Heart right ventricle (tissue), 16 donors: ENCODE data around the gene TCEA2. TPM values are rescaled to one million over a fixed set of nuclear protein-coding genes. Genes with fewer than 3 reads are reported as not detected.
A peak's percentile ranks its signal among the peaks of the same experiment; 100 is the strongest.

Source experiments
- ATAC-seq, 8 donors: fragments of 200-7000 bp; cut with Tn5 transposase; one replicate each; pipeline ENCODE4 v1.9.1; 2020; ENCODE audit warnings: mild to moderate bottlenecking in 8 of 8, moderate library complexity in 8 of 8, moderate number of reproducible peaks in 1 of 8
- DNase-seq, 2 donors: peaks; one replicate each; pipeline ENCODE4 v3.0.0-alpha.2; 2020
- H3K27ac ChIP-seq, 10 donors: fragments of 200-600 bp; sonication (generic) in 2 of 10; one replicate each; pipeline versions ENCODE4 v1.5.0 to v1.8.0; 2020 to 2022; ENCODE audit warnings: mild to moderate bottlenecking in 3 of 10
- H3K27me3 ChIP-seq, 7 donors: fragments of 200-600 bp; one replicate each; pipeline ENCODE4 v1.8.0; 2021 to 2022; ENCODE audit warnings: mild to moderate bottlenecking in 2 of 7
- H3K36me3 ChIP-seq, 9 donors: fragments of 200-600 bp; sonication (generic) in 1 of 9; one replicate each; pipeline versions ENCODE4 v1.5.0 to v1.8.0; 2020 to 2022; ENCODE audit warnings: mild to moderate bottlenecking in 2 of 9
- H3K4me1 ChIP-seq, 9 donors: fragments of 200-600 bp; sonication (generic) in 1 of 9; one replicate each; pipeline versions ENCODE4 v1.5.0 to v1.8.0; 2020 to 2022; ENCODE audit warnings: mild to moderate bottlenecking in 4 of 9
- H3K4me3 ChIP-seq, 10 donors: fragments of 200-600 bp; sonication (generic) in 2 of 10; one replicate each; pipeline versions ENCODE4 v1.5.0 to v1.8.0; 2020 to 2022; ENCODE audit warnings: mild to moderate bottlenecking in 7 of 10, moderate library complexity in 2 of 10
- H3K9me3 ChIP-seq, 11 donors: fragments of 200-600 bp in 10 of 11; sonication (generic) in 2 of 11; one replicate each; pipeline versions ENCODE4 v1.5.0 to v1.8.0; 2013 to 2022; ENCODE audit warnings: mild to moderate bottlenecking in 2 of 11, control low read depth in 1 of 11, moderate library complexity in 1 of 11
- WGBS, 2 donors: extraction: QIAGEN DNeasy Blood & Tissue Kit; methylation state at CpG; one replicate each; pipeline ENCODE4 v1.1.7; 2013; ENCODE audit warnings: inconsistent platforms in 1 of 2; 5-methylcytosine and 5-hydroxymethylcytosine counted together
- intact Hi-C, 10 donors: fragments of 100-400 bp; cut with DNase I; formaldehyde crosslinking; loops; one replicate each; pipeline versions ENCODE4 v1.11.1 to v1.14.2; 2022
- polyA plus RNA-seq, 2 donors: library from polyadenylated mRNA; stranded (reverse); fragments of 200-250 nt; gene quantifications; one replicate each; pipeline ENCODE4 v1.2.3, GENCODE V29; 2013
- total RNA-seq, 10 donors: library from RNA; stranded (reverse); fragmentation: NEBNext Ultra II Directional in 3 of 10; extraction: Animal tissue kit (Norgen Biotek cat#: 25700) in 3 of 10; gene quantifications; one replicate each; pipeline versions ENCODE4 v1.2.1 to v1.2.4, GENCODE V29; 2021 to 2023
- TF ChIP-seq, protein P1 (sequence below), 9 donors: fragments of 200-600 bp; sonication (generic) in 2 of 9; IDR thresholded peaks; one replicate each; pipeline versions ENCODE4 v1.5.0 to v1.8.0; 2021 to 2022; ENCODE audit warnings: antibody characterized with exemption in 9 of 9, mild to moderate bottlenecking in 5 of 9, moderate library complexity in 1 of 9
- donor health status: Arrhythmogenic right ventricular cardiomyopathy.
- donor health status: ischemic (EF 13 %, LVEDD 7.1; RV severe dilation, severe dysfunction).
- donor health status: healthy with polysubstance abuse.
- donor health status: DM: no; HTN: yes; CAD: no.
- donor health status: DM: no; HTN: no; CAD: no.
- donor health status: ischemic (EF 25% LVEDD 6.9; RV normal size, moderate dysfunction).
- donor health status: ischemic (EF 25% LVEDD 5.7; RV mildly dilated, moderate dysfunction).
- donor health status: healthy.
- donor health status: DM: yes; HTN: yes; CAD: no.
- donor health status: Ischemic cardiomyopathy.
- donor health status: ischemic (EF 35%, LVEDD 5.7; RV mildly dilated, moderate dysfunction).
- donor health status: nonischemic (EF 11% LVEDD 7.7; RV severe dilation, severe dysfunction).
- donor health status: DM: yes; HTN: yes; CAD: no.
- donor health status: PGD.
- donor health status: ischemic (EF 29% LVEDD 5.4; RV normal size, mild dysfunction).
- donor health status: nonischemic (EF 23%, LVEDD 6.1; RV moderate dilation, normal function).

TCEA2 gene
- total and polyA plus RNA-seq, 12 donors, result 35.0 to 54.9 (median 44.9) TPM

DNA sequence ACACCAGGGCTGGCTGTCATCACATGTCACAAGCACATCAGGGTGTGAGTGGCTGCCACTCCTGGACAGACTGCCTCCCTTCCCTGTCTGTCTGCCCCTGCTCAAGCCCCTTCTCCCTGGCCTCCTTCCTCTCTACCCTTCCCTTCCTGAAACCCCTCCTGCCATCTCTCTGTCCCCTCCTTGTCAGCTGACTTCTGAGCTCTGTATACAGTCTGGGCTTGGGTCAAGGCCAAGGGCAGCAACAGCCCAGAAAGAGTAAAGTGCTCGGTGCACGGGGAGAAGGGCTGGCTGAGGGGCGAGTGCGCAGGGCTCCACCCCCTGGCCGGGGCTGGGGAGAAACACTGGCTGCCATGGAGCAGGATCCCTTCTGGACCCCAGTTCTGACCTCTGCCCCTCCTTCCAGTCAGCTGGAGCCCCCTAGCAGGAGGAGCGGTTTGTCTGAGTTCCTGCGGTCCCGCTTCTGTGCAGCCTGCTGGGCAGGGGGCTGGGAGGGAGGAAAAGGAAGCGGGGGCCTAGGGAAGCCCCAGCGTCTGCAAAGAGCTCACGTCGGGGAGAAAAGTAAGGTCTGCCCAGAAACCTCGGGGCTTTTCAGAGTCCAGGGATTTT is 19.2 kb downstream of the TCEA2 start:
- intact Hi-C loops, result loop anchor here in 5 of 10 donors (5.0 kb wide), 2 partner anchors 35 to 40 kb away; no protein-coding TSS in a partner anchor
- 19 to 22% methylated on average over 13 of the region's 13 CpGs for WGBS, 2 donors

GRCh38 chr20:64082820-64083377 is 19.9 kb downstream of the TCEA2 start:
- peaks cover 16 to 55% (median 38%) of the 10 kb centered on the region in 9 donors for H3K4me1 ChIP-seq
- H3K36me3 ChIP-seq, result no peaks in the 10 kb centered on the region
- WGBS, 2 donors, result 25 to 27% methylated on average over 13 of the region's 13 CpGs
- no peak for DNase-seq
- H3K9me3 ChIP-seq, result peaks cover 0 to 3% (median 0%) of the 10 kb centered on the region in 11 donors
- peaks cover 0 to 35% (median 30%) of the 10 kb centered on the region in 7 donors for H3K27me3 ChIP-seq
- TF ChIP-seq, protein P1, sequence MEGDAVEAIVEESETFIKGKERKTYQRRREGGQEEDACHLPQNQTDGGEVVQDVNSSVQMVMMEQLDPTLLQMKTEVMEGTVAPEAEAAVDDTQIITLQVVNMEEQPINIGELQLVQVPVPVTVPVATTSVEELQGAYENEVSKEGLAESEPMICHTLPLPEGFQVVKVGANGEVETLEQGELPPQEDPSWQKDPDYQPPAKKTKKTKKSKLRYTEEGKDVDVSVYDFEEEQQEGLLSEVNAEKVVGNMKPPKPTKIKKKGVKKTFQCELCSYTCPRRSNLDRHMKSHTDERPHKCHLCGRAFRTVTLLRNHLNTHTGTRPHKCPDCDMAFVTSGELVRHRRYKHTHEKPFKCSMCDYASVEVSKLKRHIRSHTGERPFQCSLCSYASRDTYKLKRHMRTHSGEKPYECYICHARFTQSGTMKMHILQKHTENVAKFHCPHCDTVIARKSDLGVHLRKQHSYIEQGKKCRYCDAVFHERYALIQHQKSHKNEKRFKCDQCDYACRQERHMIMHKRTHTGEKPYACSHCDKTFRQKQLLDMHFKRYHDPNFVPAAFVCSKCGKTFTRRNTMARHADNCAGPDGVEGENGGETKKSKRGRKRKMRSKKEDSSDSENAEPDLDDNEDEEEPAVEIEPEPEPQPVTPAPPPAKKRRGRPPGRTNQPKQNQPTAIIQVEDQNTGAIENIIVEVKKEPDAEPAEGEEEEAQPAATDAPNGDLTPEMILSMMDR (IDR thresholded peaks at IDR 0.05), result no peak
- H3K4me3 ChIP-seq, result peak overlapping the region in 9 of 10 donors; percentile 56 to 74 (median 63)
- H3K27ac ChIP-seq, result peak overlapping the region in 1 of 10 donors; percentile 14
- ATAC-seq, result no peak
- intact Hi-C loops, result loop anchor here in 5 of 10 donors (5.0 kb wide), 2 partner anchors 34 to 39 kb away; no protein-coding TSS in a partner anchor

More for the DNA sequence above, 19.2 kb downstream of the TCEA2 start:
- peaks cover 0 to 32% (median 27%) of the 10 kb centered on the region in 7 donors for H3K27me3 ChIP-seq
- H3K4me3 ChIP-seq, result peak overlapping the region in 1 of 10 donors; percentile 23
- ATAC-seq (peak in 1 of 8 donors; percentile 10), DNase-seq (no peak)
- H3K36me3 ChIP-seq, result no peaks in the 10 kb centered on the region
- TF ChIP-seq, protein P1 (IDR thresholded peaks at IDR 0.05), result no peak
- peaks cover 16 to 57% (median 41%) of the 10 kb centered on the region in 9 donors for H3K4me1 ChIP-seq
- H3K9me3 ChIP-seq, result no peaks in the 10 kb centered on the region
- H3K27ac ChIP-seq, result peak overlapping the region in 1 of 10 donors; percentile 14

DNA sequence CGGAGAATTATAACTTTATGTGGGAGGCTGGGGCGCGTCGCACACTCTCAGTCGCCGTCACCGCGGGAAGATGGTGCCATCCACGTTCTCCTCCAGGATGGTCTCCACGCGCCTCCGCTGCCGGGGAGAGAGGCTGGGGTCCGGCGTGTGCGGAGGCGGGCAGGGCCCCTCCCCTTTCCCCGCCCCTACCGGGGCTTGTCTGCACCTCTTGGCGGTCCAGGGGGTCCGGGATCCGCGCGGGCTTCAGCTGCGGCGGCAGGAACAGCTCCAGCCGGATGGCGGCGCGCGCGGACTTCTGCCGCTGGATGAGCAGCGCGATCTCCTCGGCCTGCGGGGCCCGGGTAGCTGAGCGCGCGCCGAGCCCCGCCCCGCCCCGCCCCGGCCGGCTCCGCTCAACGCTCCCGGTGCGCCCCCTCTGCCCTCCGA is 20.4 kb downstream of the TCEA2 start:
- TF ChIP-seq, protein P1 (IDR thresholded peaks at IDR 0.05), result peak; percentile 35 to 83 (median 68)
- Histone ChIP-seq H3K27ac (peak overlapping the region in 1 of 10 donors; percentile 14), H3K9me3 (peaks cover 0 to 3% (median 0%) of the 10 kb centered on the region in 11 donors), H3K4me1 (peaks cover 14 to 53% (median 33%) of the 10 kb centered on the region in 9 donors), H3K4me3 (peak overlapping the region; percentile 27 to 74 (median 62)), H3K36me3 (no peaks in the 10 kb centered on the region), H3K27me3 (peaks cover 0 to 37% (median 30%) of the 10 kb centered on the region in 7 donors)
- ATAC-seq, result peak; percentile 28 to 62 (median 56)
- WGBS, 2 donors, result 1% methylated on average over 36 to 52 of the region's 52 CpGs
- intact Hi-C loops, result loop anchor here in 5 of 10 donors (5.0 kb wide), 2 partner anchors 34 to 39 kb away; no protein-coding TSS in a partner anchor
- peak; percentile 66 to 77 for DNase-seq
